Osteocyte (in vitro differentiated cells): ENCODE data around the gene TNFRSF18. TPM values are rescaled to one million over a fixed set of nuclear protein-coding genes. Genes with fewer than 3 reads are reported as not detected.

Experiments used
- DNase-seq: peaks from one replicate; pipeline ENCODE4 v3.0.0; 2021; ENCODE audit warnings: mixed read lengths; ENCODE audit not compliant: unreplicated experiment; ENCODE audit errors: extremely low spot score
- H3K27ac Mint-ChIP-seq: one replicate; pipeline ENCODE4 v1.8.0; 2021; ENCODE audit warnings: mild to moderate bottlenecking, mixed read lengths; ENCODE audit not compliant: unreplicated experiment
- H3K27me3 Mint-ChIP-seq: one replicate; pipeline ENCODE4 v1.8.0; 2021; ENCODE audit warnings: mixed read lengths; ENCODE audit not compliant: unreplicated experiment
- H3K36me3 Mint-ChIP-seq: one replicate; pipeline ENCODE4 v1.8.0; 2021; ENCODE audit warnings: mixed read lengths; ENCODE audit not compliant: unreplicated experiment
- H3K4me1 Mint-ChIP-seq: one replicate; pipeline ENCODE4 v1.8.0; 2021; ENCODE audit warnings: mixed read lengths; ENCODE audit not compliant: unreplicated experiment
- H3K4me3 Mint-ChIP-seq: one replicate; pipeline ENCODE4 v1.8.0; 2021; ENCODE audit warnings: mild to moderate bottlenecking, moderate library complexity, mixed read lengths; ENCODE audit not compliant: unreplicated experiment
- H3K9me3 Mint-ChIP-seq: one replicate; pipeline ENCODE4 v1.8.0; 2021; ENCODE audit warnings: mixed read lengths; ENCODE audit not compliant: unreplicated experiment
- CTCF ChIP-seq: fragments of 200-600 bp; sonication (generic); IDR thresholded peaks from 2 replicates; pipeline ENCODE4 v1.5.0; 2021; ENCODE audit warnings: antibody characterized with exemption, mild to moderate bottlenecking, moderate library complexity
- total RNA-seq: library from RNA; stranded (reverse); gene quantifications from 2 replicates; pipeline ENCODE4 v1.2.1, GENCODE V29; 2021

TNFRSF18 gene
- total RNA-seq, 1 donor from 2014 or later = not detected

- no peak for DNase-seq
- Mint-ChIP-seq H3K27ac (peak overlapping the region; percentile 47), H3K36me3 (peaks cover 6% of the 10 kb centered on the region), H3K4me3 (no peak overlapping the region), H3K9me3 (no peaks in the 10 kb centered on the region), H3K27me3 (no peaks in the 10 kb centered on the region), H3K4me1 (peaks cover 36% of the 10 kb centered on the region)
- no peak for TF ChIP-seq CTCF
Measured at GRCh38 chr1:1236945-1237873, 30.8 kb upstream of the TNFRSF18 start.

DNA sequence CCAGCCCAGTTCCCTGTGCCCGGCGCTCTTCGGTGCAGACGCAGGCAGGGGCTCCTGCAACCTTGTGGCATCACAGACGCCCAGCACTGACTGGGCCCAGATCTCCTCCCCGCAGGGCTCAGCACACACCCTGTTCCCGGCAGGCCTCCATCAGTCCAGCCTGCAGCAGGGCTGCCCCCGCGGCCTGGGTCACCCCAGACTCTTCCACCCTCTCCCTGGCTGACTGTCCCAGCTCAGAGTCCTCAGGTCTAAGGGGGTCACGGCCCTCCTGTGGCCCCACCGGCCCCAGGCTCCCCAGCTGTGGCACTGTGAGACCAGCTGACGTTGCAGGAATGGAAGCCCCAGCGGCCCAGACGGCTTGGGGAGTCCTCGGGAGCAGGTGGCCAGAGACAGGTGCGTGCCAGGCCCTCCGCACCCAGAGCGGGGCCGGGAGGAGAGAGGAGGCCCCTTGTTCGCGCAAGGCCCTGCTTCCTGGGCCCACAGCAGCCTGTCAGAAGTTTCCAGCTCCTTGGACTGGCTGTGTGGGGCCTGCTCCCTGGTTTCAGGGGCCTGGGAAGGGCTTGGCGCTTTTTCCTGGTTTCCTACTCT, 29.9 kb upstream of the TNFRSF18 start:
- Mint-ChIP-seq H3K27ac (no peak overlapping the region), H3K4me3 (no peak overlapping the region), H3K9me3 (no peaks in the 10 kb centered on the region), H3K4me1 (peaks cover 36% of the 10 kb centered on the region), H3K36me3 (peaks cover 6% of the 10 kb centered on the region), H3K27me3 (no peaks in the 10 kb centered on the region)
- no peak for TF ChIP-seq CTCF
- DNase-seq = no peak

DNA sequence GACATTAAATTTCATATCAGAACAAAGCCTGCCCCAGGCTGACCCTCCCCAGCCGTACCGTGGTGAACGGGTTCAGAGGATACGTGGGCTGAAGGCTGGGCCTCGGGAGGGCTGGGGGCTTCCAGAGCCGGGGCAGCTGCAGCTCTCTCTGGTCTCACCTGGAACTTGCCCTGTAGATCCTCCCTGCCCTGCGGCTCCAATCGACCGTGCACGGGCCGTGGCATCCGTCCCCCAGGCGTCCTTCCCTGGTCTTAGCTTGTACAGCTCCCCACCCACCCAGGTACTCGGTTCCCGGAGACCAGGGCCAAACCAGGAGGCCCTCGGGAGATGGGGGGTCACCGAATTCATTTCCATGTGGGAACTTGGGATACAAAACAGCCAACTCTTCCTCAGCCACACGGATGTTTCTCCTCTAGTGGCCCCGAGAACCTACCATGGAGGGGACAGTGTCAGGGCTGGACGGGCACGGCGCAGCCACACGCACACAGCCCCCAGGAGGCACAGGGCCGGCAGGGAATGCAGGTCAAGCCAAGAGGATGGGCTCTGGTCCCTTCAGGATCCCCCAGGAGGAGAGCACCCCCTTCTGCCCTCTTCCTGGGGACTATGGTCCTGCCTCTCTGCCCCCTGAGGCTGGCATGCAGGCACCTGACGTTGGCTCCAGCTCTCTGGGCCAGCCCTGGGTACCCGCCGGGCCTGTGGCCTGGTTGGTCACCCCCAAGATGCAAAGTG, 28.8 kb upstream of the TNFRSF18 start:
- peaks cover 6% of the 10 kb centered on the region for H3K36me3 Mint-ChIP-seq
- H3K4me3 Mint-ChIP-seq = no peak overlapping the region
- no peak for DNase-seq
- no peak for TF ChIP-seq CTCF
- H3K27me3 Mint-ChIP-seq = no peaks in the 10 kb centered on the region
- no peaks in the 10 kb centered on the region for H3K9me3 Mint-ChIP-seq
- peaks cover 43% of the 10 kb centered on the region for H3K4me1 Mint-ChIP-seq
- H3K27ac Mint-ChIP-seq = peak overlapping the region; percentile 7

- no peak for TF ChIP-seq CTCF
- peak overlapping the region; percentile 42 for H3K27ac Mint-ChIP-seq
- DNase-seq = no peak
- peaks cover 46% of the 10 kb centered on the region for H3K4me1 Mint-ChIP-seq
- no peaks in the 10 kb centered on the region for H3K27me3 Mint-ChIP-seq
- H3K4me3 Mint-ChIP-seq = peak overlapping the region; percentile 69
- H3K36me3 Mint-ChIP-seq = peaks cover 8% of the 10 kb centered on the region
- H3K9me3 Mint-ChIP-seq = no peaks in the 10 kb centered on the region
Measured at GRCh38 chr1:1234180-1234808, 27.9 kb upstream of the TNFRSF18 start.
